Glomerular visceral epithelial cell (primary cell): Measurements from ENCODE around the gene OSBPL7.

ENCODE experiments used
- DNase-seq: peaks from one replicate; pipeline ENCODE4 v3.0.0-alpha.2; 2016; ENCODE audit errors: extremely low spot score

Gene OSBPL7

DNA sequence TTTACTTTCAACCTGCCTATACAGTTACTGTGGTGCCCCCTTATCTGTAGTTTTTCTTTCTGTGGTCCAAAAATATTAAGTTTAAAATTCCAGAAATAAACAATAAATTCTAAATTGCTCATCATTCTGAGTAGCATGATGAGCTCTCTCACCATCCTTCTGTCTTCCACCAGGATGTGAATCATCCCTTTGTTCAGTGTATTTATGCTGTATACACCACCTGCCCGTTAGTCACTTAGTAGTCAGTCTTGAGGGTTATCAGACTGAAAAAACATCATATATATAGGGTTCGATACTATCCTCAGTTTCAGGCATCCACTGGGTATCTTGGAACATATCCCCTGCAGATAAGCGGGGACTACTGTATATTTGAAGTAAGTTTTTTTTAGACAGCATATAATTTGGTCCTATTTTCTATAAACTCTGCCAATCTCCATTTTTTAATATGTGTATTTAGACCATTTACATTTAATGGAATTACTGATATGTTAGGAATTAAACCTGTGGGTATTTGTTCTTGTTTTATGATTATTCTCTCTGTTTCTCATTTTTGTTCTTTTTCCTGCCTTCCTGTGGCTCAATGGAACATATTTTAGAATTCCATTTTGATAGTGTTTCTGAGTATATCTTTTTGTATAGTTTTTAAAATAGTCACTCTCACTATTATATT, 57.5 kb downstream of the OSBPL7 start:
- no peak for DNase-seq

DNA sequence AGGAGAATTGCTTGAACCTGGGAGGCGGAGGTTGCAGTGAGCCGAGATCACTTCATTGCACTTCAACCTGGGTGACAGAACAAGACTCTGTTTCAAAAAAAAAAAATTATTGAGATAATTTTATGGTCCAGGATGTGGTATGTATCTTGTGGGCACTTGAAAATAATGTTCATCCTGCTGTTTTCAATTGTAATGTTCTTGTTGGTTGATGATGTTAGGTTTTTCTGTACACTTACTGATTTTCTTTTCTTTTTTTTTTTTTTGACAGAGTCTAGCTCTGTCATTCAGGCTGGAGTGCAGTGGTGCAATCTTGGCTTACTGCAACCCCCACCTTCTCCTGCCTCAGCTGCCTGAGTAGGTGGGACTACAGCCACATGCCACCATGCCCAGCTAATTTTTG, 58.9 kb downstream of the OSBPL7 start:
- no peak for DNase-seq

DNA sequence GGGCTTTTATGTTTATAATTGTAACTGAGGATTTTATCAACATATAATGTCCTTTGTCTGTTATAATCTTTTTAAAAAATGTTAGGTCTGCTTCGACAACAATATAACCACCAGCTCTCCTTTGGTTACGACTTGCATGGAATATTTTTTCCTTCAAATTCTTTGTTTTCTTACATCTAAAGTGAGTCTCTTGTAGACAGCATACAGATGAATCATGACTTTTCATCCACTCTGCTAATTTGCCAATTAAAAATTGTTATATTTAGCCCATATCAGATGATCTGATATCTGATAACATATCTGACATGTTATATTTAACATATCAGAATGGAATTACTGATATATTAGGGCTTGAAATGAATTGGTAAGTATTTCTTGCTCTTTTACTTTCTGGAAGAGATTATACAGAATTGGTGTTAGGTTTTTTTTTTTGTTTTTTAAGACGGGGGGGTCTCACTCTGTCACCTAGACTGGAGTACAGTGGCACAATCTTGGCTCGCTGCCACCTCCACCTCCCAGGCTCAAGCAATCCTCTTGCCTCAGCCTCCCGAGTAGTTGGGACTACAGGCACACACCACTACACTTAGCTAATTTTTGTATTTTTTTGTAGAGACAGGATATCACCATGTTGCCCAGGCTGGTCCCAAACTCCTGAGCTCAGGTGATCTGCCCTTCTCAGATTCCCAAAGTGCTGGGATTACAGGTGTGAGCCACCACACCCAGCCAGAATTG, 61.0 kb downstream of the OSBPL7 start:
- DNase-seq = no peak

DNA sequence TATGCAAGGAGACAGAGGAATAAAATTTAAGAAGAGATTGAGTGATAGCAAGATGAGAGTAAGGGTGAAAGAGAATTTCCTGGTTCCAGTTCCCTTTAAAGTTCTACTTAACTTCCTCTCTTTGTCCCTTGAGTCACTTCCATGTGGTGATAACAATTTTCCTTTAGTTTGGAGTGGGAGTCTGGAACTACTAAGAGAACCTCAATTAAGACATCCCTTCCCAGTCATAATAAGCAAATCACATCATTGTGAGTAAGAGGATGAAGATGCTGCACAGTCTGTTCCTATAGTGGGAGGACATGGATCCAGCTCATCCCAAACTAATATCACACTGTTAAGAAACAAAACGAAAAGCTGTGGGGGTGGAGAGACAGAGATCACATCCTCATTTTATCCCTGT, 64.2 kb downstream of the OSBPL7 start:
- no peak for DNase-seq
